Activated CD4-positive, alpha-beta T cell treated with anti-CD3 and anti-CD28 coated beads for 4 hours (primary cell): ENCODE measurements around the gene GRHL1.

ENCODE experiments used
- DNase-seq, 2 donors: peaks; one replicate each; pipeline ENCODE4 v3.0.0-alpha.2; 2020

Gene GRHL1

GRCh38 chr2:9949239-9949991 lies 2.1 kb upstream of the GRHL1 start:
- DNase-seq = no peak

- DNase-seq = no peak
Observed at GRCh38 chr2:9949992-9950520, 1.4 kb upstream of the GRHL1 start.

GRCh38 chr2:9950521-9951271 lies 797 bp upstream of the GRHL1 start:
- DNase-seq = peak; percentile 36 to 41

- DNase-seq = no peak
Observed at GRCh38 chr2:9951272-9951521, 296 bp upstream of the GRHL1 start.

- no peak for DNase-seq
Observed at GRCh38 chr2:9952286-9952737, 819 bp downstream of the GRHL1 start.

- no peak for DNase-seq
Observed at GRCh38 chr2:9952856-9953503, 1.5 kb downstream of the GRHL1 start.

GRCh38 chr2:9954136-9954535 lies 2.6 kb downstream of the GRHL1 start:
- DNase-seq = no peak

- no peak for DNase-seq
Observed at GRCh38 chr2:9958057-9958456, 6.6 kb downstream of the GRHL1 start.

GRCh38 chr2:9959262-9959661 lies 7.8 kb downstream of the GRHL1 start:
- DNase-seq = no peak

- no peak for DNase-seq
Observed at GRCh38 chr2:9961013-9961412, 9.5 kb downstream of the GRHL1 start.

GRCh38 chr2:9964334-9964980 lies 13.0 kb downstream of the GRHL1 start:
- DNase-seq = no peak

GRCh38 chr2:9965119-9965822 lies 13.8 kb downstream of the GRHL1 start:
- DNase-seq = no peak

GRCh38 chr2:9966491-9967022 lies 15.1 kb downstream of the GRHL1 start:
- DNase-seq = no peak

- no peak for DNase-seq
Observed at GRCh38 chr2:9967053-9967775, 15.7 kb downstream of the GRHL1 start.

- no peak for DNase-seq
Observed at GRCh38 chr2:9968553-9969497, 17.3 kb downstream of the GRHL1 start.

- no peak for DNase-seq
Observed at GRCh38 chr2:9970200-9971044, 18.9 kb downstream of the GRHL1 start.

GRCh38 chr2:9971105-9971818 lies 19.8 kb downstream of the GRHL1 start:
- DNase-seq = no peak

- DNase-seq = no peak
Observed at GRCh38 chr2:9971890-9972289, 20.4 kb downstream of the GRHL1 start.
